GM18951 (cell line): ENCODE measurements around the gene ATOH8.

Experiments
- POLR2A ChIP-seq: IDR thresholded peaks from 4 replicates; pipeline ENCODE4 v1.6.1; 2011; ENCODE audit warnings: mild to moderate bottlenecking; ENCODE audit not compliant: insufficient read length, insufficient read depth; ENCODE audit errors: extremely low read depth
- in situ Hi-C: fragments of 300-500 bp; cut with MboI; formaldehyde crosslinking; loops from one replicate; pipeline ENCODE4 v1.12.0; 2022; ENCODE audit warnings: low sequenced_read_pairs, mixed read lengths, inconsistent platforms; ENCODE audit not compliant: unreplicated experiment

The ATOH8 gene

GRCh38 chr2:85776672-85777071 is 22.9 kb downstream of the ATOH8 start:
- in situ Hi-C loops: no loop called here
- TF ChIP-seq POLR2A: no peak

DNA sequence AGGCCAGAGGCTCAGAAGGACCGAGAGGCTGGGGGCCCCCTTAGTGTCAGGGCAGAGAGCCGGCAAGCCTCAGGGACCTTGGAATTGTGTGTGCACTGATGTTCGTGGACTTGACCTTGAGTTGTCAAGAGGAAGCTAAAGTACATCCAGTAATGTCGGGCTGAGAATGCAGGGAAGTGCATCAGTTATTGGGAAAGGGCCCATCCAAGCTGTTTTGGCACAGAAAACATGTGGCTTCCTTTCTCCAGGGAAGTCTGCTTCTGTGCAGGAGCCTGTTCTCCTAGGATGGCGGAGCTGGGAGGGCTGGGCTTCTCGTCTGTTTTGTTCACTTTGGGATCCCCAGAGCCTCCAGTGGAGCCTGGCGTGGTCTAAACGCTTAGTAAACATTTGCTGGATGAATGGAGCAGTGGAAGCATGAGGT is 23.7 kb downstream of the ATOH8 start:
- in situ Hi-C loops: no loop called here
- no peak for TF ChIP-seq POLR2A

DNA sequence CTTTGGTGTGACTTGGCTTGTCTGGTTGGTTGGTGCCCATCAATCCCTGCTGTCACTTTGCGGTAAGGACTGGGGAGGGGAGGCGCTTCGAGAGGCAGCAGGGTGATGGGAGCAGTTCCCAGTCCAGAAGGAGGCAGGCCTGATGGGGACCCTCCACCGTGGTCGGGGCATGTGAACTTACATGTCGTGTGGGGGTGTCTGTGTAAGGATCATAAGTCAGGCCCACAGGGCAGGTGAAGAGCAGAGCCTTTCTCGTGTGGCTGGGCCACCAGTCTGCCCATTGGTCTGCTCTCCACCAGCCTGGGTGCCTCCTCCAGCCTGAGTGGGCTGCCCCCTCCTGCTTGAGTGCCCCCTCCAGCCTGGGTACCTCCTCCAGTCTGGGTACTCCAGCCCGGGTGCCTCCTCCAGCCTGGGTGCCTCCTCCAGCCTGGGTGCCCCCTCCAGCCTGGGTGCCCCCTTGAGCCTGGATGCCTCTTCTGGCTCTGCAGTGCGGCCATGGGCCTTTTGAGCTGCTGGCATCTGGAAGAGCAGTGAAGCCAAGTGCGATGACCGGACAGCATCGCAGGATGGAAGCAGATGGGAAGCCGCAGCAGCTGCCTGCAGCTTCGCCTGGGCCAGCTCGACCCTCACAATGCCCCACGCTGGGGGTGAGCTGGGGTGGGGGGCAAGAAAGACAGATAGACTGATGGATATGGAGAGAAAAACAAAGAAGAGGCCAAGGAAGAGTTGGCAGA is 25.0 kb downstream of the ATOH8 start:
- in situ Hi-C loops: no loop called here
- no peak for TF ChIP-seq POLR2A

DNA sequence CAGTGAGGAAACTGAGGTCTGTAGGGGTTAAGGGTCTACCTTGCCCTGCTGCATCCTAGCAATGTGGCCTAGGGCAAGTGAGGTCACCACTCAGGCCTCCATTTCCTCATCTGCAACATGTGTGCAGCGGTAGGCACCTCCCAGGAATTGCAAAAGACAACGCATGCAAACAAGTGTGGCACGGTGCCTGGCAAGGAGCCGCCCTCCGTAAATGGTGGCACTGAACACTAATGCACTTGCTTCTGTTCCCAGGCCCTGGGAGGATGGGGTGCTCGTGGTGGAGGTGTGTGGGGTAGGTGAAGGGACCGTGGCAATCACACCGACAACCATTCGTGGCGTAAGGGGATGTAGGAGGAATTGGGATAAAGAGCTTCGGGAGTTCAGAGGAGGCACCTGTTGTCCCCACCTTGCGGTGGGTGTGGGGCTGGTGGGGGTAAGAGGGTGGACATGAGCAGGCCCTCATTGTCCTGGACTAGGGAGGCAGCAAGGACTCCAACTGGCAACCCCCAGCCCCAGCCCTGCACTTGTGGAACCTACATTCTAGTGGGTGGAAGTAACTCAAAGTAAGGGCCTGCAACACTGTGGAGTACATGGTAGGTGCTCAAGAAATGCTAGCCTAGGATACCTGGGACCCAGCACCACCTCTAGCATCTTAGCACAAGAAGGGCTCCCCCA is 26.0 kb downstream of the ATOH8 start:
- in situ Hi-C loops: no loop called here
- no peak for TF ChIP-seq POLR2A

DNA sequence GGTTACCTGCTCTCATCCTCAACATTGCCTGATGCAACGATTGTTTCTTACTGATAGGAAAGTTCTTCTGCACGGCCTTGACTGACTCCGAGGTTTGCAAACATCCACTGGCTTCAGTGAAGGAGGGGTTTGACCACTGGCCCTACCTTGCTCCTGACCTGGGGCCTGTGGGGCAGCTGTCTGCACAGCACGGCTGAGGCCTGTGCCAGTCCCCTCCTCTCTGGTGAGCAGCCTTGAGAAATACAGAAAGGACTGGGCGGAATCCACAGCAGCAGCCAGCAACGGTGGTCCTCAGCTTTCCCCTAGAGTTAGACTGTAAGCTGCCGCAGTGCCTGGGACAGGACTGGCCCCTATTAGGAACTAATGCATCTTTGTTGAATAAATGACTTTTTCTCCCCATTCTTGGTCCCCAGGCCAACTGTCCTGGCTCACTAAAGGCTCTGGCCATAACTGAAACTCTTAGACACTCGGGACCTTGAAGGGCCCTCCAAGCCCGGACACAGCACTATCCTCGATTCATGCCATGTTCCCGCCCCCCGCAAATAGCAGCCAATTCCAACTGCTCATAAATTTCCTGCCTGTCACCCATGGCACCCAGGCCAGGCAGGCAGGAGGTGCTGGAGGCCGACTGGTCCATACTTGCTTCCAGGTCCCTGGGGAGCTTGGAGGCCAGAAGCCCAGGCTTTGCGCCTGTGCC is 26.7 kb downstream of the ATOH8 start:
- in situ Hi-C loops: no loop called here
- TF ChIP-seq POLR2A: no peak

- no peak for TF ChIP-seq POLR2A
- in situ Hi-C loops: no loop called here
These were observed 27.2 kb downstream of the ATOH8 start for GRCh38 chr2:85781013-85781332.

DNA sequence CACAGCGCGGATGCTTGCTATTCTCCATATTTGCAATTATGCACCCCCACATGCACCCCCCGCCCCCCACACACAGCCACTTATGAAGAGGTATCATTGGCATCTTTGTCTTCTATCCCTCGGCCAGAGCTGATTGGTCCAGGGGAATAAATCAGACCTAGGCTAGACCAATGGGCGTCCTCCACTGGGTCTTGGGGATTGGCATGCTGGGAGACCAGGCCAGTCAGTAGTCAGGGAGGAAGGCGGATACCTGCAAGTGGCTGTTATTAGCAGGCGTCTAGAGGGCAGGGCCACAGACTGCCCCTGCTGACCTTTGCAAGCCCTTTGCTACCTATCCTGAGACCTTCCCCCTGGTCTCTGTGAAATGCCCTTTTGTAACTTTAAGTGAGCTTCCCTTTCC is 30.0 kb downstream of the ATOH8 start:
- no peak for TF ChIP-seq POLR2A
- in situ Hi-C loops: no loop called here

DNA sequence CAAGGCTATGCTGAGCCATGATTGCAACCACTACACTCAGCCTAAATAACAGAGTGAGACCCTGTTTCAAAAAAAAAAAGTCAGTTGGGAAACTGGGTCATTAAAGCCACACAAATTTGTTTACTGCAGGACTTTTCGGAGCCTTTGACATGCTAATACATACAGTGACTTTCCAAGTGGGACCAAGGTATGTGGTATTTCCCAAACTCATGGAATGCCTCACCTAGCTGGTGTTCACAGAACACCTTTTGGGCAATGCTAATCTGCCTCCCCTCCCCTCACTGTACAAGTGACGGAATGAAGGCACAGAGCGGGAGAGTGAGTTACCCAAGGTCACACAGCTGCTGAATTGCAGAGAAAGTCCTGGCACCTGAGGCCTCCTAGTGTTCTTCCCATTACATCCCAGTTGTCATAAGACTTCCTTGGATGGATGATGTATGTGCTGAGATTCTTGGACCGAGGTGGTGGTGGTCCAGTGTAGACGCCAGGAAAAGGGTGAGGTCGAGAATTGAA is 30.7 kb downstream of the ATOH8 start:
- TF ChIP-seq POLR2A: no peak
- in situ Hi-C loops: no loop called here

DNA sequence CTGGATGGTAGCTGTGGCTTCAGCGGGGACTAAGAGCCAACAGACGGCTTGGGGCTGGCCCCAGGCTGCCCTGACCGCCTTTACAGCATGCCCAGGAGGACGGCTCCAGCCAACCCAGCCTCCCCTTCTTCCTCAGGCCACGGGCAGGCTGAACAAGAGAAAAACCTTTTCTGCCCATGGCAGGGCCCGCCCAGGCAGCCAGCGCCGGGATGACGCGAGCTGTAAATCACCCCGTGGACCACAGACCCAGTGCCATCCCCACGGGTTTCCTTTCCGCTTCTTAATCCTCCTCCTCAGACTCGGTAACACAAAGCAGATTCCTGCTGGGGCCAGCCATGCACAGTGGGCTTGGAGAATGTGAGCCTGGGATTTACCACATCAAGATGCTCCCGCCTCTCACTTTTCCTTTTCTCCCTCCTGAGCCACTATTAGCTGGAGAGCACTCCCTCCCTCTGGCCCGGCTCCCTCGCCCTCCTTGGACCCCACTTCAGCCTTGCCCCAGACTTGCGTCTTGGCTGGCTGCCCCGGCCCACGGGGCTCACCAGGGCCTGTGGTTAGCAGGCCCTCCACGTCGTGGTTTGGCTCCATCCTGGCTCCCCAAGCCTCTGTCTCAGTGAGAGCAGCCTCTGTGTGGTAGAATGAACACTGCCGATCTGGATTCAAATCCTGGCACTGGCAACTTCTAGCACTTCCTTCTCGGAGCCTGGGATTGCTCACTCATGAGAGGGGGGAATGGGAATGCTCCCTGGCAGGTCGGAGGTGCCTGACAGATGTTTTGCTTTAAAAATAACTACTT is 31.4 kb downstream of the ATOH8 start:
- TF ChIP-seq POLR2A: no peak
- in situ Hi-C loops: no loop called here

GRCh38 chr2:85785871-85786270 is 32.1 kb downstream of the ATOH8 start:
- in situ Hi-C loops: no loop called here

DNA sequence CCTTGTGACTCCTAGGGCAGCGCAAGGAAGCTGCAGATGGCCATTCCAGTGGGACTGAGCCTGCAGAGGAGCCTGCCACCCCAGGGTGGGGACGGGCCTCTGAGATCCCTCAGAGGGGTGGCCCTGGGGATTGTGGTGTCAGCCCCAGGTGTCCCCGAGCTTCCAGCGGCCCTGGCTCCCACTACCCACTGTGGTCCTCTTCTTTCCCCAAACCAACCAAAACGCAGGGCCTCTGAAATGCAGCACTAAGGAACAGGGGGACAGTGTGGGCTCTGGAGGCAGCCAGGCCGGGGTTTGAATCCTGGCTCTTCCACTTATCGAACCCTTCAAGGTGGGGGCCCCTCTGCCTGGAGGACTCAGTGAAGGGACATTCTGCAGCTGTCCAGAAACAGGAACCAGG is 32.7 kb downstream of the ATOH8 start:
- in situ Hi-C loops: no loop called here
- TF ChIP-seq POLR2A: no peak

More at GRCh38 chr2:85785871-85786270, 32.1 kb downstream of the ATOH8 start:
- TF ChIP-seq POLR2A: no peak

GRCh38 chr2:85786865-85787264 is 33.1 kb downstream of the ATOH8 start:
- in situ Hi-C loops: no loop called here

DNA sequence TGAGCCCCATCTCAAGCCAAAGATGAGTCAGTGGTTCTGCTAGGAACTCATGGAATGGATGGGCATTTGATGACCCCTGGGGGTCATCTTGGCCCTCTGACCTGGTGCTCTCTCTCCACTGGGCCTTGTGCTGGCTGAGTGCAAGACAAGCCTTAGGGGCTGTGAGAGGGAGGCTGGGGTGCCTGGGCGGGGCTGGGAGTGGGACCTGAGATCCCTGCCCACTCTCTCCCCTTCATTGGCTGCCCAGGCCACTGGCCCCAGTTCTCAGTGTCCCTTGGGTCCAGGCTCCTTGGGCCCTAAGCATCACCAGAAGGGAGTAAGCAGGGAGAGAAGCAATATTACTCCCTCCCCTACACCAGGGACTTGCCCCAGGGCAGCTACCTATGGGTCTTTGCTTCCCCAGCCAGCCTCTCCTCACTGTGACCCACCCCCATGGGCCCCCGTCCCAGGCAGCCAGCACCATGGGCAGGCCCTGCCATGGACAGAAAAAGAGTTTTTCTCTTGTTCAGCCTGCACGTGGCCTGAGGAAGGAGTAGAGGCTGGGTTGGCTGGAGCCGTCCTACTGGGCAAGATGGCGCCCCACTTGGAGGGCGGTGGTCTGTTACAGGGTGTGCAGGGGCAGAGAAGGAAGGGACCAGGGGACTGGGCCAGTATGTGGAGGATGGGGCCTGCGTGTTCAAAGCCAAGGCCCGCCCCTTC is 33.6 kb downstream of the ATOH8 start:
- in situ Hi-C loops: no loop called here
- TF ChIP-seq POLR2A: no peak

More at GRCh38 chr2:85786865-85787264, 33.1 kb downstream of the ATOH8 start:
- TF ChIP-seq POLR2A: no peak

GRCh38 chr2:85787981-85788340 is 34.2 kb downstream of the ATOH8 start:
- in situ Hi-C loops: no loop called here
- TF ChIP-seq POLR2A: no peak
